Activated CD4-positive, CD25-positive, alpha-beta regulatory T cell treated with anti-CD3 and anti-CD28 coated beads, Interleukin-2, amount 50 U/mL, for 16 hours (primary cell): Measurements from ENCODE around the gene TMEM183A.

Experiments used
- DNase-seq: peaks from one replicate; pipeline ENCODE4 v3.0.0-alpha.2; 2020; ENCODE audit warnings: low read depth, low spot score

The TMEM183A gene

DNA sequence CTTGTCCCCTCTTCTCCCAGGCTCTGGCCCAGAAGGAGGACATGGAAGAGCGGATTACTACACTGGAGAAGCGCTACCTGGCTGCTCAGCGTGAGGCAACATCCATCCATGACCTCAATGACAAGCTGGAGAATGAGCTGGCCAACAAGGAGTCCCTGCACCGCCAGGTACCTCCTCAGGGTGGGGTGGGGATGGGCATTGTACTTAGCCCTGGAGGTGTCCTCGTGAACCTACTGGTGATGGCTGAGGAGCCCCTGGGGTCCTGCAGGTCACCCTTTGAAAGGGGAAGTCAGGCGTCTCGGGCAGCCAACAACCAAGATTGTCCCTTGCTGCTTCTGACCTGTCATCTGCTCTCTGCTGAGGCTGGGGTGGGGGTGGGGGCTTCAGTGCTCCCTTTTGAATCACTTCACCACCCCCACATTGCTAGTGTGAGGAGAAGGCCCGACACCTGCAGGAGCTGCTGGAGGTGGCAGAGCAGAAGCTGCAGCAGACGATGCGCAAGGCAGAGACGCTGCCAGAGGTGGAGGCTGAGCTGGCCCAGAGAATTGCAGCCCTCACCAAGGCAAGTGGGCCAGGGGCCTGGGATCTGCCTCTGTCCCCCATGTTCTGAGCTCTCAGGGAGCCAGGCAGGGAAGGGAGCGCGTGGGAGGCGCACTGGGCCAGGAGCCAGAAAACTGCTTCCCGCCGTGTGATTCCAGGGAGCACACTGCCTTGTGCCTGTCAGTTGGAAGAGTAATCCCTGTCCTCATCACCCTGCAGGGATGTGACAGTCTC is 38.8 kb downstream of the TMEM183A start:
- DNase-seq: no peak

DNA sequence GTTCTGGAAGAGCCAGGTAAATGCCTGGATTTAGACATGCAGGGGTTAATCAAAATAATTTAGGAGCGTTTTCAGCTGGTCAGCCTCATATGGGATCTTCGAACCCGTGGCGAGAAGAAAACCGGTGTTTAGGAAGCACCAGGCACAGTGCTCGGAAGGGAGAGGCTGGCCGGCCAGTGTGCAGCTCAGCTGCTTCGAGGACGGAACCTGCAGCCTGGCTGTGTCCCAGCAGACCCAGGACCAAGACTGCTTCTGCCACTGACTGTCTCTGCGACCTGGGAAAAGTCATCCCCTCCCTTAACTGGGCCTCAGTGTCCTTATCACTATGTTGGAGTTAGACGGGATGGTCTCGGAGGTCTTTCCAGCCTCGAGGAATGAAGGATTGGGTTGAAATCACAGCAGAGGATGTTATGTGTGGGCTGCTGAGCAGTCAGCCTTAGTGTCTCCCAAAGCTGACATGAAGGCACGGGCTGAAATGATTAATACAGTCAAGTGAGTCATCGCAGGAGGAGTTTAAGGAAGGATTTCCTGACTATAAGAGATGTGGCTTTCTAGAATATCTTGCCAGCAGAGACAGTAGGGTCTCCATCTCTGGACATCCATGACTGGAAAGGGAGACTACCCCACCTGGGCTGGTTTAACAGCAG is 39.9 kb downstream of the TMEM183A start:
- DNase-seq: no peak

DNA sequence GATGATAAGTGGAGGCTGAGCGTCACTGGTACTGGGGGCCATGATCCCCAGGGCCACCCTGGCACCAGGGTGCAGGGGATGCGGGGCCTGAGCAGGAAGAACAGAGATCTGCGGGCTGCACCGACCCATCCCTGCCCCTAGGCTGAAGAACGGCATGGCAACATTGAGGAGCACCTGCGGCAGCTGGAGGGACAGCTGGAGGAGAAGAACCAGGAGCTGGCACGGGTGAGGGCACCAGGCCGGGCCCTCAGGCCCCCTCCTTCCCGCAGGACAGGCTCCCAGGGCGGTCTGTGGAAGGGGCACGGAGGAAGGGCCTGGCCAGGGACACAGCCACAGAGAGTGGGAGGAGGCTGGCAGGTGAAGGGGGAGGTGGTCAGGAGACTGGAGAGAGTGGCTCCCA is 40.9 kb downstream of the TMEM183A start:
- DNase-seq: no peak

DNA sequence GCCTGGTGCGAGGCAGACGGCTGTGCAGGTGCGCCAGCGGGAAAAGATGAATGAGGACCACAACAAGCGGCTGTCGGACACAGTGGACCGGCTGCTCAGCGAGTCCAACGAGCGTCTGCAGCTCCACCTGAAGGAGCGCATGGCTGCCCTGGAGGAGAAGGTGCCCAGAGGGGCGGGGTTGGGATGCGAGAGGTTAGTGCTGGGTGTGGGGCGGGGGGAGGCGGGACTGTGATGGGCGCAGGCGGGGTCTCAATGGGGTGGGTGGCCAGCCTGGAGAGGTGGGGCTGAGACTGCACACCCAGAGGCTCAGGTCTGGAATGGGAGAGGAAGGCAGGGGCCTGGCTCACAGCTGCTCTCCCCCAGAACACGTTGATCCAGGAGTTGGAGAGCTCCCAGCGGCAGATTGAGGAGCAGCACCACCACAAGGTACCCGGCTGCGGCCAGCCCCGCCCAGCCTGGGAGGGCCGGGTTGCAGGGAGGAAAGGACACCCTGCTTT is 41.4 kb downstream of the TMEM183A start:
- no peak for DNase-seq

DNA sequence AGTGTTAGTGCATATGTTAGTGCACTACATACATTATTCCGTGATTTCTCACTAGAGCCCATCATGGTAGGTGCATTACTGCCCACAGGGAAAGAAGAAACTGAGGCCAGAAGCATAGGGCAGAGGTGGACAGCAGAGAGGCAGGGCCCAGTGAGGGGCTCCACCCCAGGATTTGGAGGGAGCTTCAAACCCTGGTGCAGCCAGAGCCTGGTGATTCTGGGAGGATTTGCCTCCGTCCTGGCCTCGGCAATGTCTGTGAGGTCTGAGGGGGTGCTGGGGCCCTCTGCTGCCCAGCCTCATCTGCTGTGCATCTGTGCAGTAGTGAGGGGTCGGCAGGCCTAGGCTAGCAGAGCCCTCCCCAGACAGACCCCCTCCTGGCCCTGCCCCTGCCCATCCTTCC is 41.9 kb downstream of the TMEM183A start:
- no peak for DNase-seq

DNA sequence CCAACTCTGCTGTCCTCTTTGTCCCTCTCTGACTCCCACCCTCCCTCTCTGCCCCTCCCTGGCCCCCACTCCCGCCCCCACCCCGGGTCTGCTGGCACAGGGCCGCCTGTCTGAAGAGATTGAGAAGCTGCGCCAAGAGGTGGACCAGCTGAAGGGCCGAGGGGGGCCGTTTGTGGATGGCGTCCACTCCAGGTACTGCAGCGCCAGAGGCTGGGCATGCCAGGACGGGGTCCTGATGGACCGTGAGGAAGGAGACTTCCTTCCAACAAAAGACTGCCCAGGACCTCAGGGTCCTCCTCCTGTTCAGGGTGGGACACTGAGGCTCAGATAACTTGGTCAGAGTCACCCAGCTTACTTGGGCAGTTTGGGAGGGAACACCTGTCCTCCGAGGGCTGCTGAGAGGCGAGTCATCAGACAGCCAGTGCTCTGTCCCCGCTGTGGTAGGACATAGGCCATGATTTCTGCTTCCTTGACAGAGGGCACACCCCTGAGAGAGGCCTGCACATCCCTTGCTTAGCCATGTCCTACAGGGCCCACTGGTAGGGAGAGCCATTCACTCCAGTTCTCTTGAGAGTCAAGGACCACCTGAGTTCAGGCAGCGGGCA is 42.5 kb downstream of the TMEM183A start:
- no peak for DNase-seq

DNA sequence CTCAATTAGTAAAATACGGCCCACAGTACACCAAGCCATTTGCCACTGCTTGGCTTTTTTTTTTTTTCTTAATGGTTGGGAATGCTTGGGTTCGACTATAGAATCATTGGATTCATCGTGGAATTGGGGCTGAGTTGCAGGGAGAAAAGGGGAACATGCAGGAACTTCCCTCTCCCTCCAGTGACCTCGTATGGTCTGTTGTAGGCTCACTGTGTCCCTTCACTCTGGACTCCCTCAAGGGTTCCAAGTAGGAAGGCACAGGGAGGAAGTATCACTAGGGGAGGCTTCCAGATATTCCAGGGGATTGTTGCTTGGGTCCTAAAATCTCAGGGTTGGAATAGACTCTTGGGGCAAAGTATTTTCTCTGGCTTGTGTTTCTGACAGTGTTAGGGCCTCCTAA is 43.7 kb downstream of the TMEM183A start:
- no peak for DNase-seq

DNA sequence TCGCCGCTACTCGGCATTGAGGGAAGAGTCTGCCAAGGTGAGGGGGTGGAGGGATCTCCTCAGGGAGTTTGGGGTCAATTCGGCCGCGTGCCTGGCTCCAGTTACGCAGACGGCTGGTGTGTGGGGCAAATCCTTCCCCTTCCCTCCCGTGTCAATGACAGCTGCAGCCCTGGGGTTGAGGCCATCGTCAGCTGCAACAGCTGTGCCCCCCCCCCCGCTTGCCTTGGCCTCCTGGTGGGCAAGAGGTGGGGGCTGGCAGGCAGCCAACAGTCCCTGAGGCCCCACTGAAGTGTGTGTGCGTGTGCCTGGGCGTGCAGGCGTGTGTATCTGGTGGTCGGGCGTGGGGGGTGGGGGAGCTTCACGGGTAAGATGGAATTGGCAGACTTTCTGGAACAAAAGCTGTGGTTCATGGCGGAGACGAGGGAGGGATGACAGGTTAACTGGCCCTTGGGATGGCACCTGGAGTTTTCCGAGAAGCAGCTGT is 44.7 kb downstream of the TMEM183A start:
- DNase-seq: no peak

DNA sequence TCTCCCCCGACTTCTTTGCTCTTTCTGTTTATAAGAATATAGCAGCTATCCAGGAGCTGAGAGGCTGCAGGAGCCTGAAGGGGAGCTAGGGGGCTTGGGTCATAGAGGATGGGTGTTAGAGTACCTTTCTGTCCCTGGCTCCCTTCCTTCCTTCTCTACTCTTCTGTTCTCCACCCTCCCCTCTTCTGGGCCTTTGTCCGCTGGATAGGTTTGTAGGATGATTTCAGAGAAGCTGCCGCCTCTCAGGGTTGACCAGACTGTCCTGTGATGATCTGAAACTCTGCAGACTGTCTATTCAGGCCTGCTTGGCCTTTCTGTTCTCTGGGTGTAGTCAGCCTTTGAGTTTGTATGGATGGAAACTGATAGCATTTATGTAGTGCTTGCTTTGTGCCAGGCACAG is 45.4 kb downstream of the TMEM183A start:
- DNase-seq: no peak

DNA sequence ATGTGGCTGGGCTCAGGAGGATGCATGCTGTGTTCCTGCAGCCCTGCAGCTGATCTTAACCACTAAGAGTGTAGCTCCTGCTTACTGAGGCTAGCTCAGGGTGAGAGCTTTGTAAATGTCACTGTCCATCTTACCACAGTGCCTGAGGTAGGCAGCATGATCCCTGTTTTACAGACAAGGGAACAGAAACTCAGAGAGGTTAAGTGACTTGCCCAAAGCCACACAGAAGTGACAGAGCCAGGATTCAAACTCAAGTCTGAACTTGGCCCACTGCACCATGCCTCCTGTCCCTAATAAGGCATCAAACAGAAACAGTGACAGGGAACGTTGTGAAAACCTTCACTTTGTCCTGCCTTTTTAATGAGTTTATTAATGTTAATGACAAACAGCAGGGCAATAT is 47.0 kb downstream of the TMEM183A start:
- DNase-seq: no peak

DNA sequence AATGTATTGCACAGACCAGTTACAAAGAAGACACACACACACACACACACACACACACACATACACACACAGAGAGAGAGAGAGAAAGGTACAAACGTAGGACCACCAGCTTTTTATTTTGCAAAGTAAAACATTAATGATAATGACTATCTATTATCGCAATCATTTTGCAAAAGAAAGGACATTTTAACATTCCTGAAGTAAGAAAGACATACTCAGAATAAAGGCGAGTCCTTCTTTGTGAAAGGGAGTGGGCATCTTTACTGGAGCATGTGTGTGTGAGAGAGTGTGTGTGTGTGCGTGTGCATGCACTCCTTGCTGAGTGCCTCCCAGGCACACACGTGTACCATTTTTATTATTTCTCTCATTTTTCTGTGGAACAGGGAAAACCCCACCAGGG is 47.5 kb downstream of the TMEM183A start:
- DNase-seq: no peak

DNA sequence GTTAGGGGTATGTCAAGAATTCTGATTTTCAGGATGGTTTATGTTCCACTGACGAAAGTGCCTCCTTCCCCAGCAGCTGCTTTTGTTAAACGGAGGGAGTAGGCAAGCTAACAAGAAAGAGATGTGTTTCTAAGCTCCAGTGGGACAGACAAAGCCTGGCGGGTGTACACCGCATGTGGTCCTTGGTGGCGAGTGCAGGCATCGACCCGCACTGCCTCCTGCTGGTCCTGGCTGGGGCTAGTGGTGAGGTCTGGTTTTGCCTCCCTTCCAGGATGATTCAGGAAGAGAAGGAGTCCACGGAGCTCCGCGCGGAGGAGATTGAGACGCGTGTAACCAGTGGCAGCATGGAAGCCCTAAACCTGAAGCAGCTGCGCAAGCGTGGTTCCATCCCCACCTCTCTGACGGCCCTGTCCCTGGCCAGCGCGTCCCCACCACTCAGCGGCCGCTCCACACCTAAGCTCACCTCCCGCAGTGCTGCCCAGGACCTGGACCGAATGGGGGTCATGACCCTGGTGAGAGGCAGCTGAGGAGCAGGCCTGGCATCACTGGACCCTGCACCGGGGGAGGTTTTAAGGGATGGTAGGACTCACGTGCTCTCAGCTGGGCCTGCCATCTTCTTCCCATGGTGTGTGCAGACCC is 48.1 kb downstream of the TMEM183A start:
- DNase-seq: no peak

DNA sequence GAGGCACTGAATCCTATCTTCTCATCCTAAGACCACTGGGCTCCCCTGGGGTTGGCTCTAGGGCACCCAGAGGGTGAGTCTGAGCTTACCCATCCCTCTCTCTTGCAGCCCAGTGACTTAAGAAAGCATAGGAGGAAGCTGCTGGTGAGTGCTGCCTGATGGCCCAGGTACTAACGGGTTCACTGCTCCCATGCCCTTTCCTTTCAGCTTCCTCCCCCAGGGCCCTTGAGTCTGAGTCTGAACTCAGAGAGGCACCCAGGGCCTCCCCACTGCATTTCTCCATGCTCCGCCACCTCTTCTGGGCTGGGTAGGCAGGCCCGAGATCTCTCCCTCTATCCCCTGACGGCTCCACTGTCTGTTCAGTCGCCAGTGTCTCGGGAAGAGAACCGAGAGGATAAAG is 48.8 kb downstream of the TMEM183A start:
- DNase-seq: no peak

DNA sequence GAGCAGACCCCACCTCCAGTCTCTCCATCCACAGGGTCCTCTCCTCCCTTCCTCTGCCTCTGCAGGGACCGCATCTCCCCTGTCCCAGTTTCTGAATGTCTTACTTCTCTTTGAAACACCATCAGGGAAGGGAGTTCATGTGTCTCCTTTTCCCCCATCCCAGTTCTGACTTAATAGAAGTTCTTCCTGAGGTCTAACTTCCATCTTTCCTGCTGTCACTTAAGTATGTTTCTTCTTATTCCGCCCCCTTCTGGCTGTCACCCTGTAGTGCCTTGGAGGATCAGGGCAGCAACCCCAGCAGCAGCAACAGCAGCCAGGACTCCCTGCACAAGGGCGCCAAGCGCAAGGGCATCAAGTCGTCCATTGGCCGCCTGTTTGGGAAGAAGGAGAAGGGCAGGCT is 49.3 kb downstream of the TMEM183A start:
- no peak for DNase-seq

DNA sequence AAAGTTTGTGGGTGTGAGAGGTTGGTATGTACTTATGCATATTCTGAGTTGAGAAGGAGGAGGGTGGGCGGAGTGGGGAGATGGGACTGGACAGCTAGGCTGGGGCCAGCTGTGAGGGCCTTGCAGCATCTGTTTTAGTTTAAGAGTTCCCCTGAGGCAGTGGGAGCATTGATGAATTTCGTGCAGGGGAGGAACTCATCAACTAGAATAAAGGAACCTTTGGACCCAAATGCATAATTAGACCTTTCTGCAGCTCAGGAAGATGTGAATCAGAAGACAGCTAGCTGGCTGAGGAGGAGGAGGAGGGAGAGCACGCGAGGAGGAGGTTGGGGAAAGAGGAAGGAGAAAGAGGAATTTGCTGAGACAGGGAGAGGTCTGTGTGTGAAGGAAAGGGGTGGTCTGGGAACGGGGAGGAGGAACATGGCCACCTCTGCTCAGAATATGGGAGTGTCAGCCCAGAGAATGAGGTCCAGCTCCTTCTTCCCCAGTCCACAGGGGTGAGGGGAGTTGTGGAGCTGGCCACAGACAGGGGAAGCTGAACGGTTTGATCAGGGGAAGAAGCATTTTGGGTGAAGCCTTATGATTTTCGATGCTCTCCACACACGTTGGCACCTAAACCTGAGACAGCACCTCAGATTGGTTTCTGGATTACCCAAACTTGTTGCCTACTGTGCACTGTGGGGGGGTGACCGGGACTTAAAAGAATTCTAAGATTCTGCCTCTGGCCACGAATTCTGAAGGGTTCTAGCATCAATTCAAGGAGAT is 50.9 kb downstream of the TMEM183A start:
- DNase-seq: no peak

DNA sequence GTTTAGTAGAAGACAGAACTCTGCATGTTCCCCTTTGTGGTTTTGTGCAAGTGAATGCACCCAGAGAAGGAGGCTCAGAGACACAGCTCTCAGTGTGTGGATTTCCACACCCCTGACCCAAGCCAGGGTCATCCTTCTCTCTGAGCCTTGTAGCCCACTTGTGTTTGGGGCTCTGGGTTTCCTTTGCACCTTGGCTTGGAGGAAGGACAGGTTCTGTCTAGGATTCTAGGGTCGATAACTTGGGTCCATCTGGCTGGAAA is 51.4 kb downstream of the TMEM183A start:
- DNase-seq: no peak

DNA sequence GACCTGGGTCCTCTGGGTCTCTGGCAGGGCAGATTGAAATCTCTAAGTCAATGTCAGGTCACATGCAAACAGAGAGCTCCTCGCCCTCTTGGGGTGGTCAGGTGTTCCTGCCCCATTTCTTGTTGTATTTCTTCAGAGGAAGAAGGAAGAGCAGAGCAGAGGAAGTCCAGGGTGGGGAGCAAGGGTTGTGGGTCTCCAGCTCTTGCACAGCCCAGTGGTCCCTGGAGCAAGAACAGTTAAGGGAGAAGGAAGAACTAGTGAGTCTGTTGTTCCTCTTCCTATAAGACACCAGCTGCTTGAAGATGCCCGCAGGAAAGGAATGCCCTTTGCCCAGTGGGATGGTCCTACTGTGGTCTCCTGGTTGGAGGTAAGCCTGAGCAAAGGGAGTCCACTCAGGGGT is 52.3 kb downstream of the TMEM183A start:
- no peak for DNase-seq

DNA sequence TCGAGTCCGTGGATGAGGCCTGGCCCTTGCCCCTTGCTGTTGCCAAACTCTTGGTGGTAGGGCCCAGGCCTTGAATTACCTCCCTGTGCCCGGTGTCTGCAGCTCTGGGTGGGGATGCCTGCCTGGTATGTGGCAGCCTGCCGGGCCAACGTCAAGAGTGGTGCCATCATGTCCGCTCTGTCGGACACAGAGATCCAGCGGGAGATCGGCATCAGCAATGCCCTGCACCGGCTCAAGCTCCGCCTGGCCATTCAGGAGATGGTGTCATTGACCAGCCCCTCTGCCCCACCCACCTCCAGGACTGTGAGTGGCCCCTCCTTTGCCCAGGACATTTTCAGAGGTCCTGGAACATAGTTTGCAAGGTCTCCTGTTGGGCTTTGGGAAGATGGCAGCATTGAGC is 52.9 kb downstream of the TMEM183A start:
- no peak for DNase-seq

DNA sequence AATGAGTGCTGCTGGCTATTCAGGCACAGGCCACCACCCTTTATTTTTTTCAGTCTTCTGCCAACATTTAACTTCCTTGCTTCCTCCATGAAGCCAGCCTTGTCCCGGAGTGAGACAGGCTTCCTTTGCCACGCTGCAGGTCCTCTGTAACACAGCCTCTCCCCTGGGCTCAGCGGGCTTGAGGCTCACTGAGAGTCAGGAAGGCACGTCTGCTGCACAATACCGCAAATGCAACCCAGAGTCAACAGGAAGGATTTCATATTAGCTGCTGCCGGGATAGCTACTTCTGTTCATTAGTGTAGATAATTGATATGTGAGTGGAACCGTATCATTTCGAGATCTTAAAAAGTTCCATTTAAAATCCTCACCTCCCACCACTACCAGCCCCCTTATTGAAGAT is 56.1 kb downstream of the TMEM183A start:
- DNase-seq: no peak

DNA sequence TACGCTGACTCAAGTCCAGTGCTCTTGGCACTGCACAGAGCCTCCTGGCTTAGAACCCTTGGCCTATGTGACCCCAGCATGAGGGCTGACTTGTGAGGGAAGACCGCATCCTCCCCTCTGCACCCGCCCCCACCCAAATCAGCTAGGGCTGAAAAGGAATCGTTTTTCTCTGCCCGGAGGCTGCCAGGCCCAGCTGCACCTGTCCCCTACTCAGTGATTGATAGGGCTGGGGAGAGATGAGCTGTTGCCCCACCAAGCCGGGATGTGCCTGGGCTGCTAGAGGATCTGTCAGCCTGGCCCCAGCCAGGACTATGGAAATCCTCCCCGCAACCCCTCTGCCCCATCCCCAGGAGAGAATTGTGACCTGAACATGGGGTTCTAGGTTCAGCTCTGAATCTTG is 58.0 kb downstream of the TMEM183A start:
- DNase-seq: no peak

DNA sequence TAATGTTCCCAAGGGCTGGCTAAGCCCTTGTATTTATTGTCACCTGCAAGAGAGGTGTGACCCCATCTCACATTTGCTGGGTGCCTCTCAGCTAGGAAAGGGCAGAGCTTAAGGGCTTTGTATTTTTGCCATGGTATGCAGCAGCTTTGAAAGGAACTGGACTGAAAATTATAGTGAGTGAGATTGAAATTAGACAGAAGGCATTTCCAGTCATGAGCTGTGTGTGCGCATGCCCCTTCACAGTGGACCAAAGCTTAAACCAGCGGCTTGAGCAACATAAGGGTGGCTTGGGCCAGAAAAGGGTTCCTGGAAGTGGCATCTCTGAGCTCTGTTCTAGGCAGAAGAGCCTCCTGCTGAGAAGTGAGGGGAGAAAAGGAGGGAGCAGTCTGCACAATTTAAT is 58.8 kb downstream of the TMEM183A start:
- no peak for DNase-seq

DNA sequence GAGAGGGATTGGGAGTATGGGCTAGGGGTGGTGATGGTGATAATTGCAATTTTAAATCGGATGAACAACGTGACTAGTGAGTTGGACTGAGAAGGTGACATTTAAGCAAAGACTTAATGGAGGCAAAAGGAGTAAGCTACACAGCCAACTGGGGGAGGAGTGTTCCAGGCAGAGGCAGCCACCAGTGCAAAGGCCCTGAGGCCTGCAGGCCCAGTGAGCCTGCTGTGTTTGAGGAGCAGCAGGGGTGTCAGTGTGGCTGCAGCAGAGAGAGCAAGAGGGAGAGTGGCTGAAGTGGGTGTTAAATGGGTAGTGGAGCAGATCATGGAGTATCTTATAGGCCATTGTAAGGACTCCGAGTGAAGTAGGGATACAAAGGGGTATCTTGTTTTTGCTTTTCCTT is 59.8 kb downstream of the TMEM183A start:
- DNase-seq: no peak
